CD14-positive monocyte (primary cell): Measurements from ENCODE around the gene NDRG3. TPM values are rescaled to one million over a fixed set of nuclear protein-coding genes. Genes with fewer than 3 reads are reported as not detected.

Source experiments
- DNase-seq, 3 donors: peaks; one replicate each; pipeline ENCODE4 v3.0.0-alpha.2; 2011 to 2022
- H2AFZ ChIP-seq: 2 replicates; pipeline ENCODE4 v1.6.0; 2012; ENCODE audit warnings: mild to moderate bottlenecking, low read depth, low read length, inconsistent platforms; ENCODE audit not compliant: insufficient read depth, poor library complexity, severe bottlenecking
- H3K27ac ChIP-seq, 2 donors: 1 replicate in 1 of 2; 2 replicates in 1 of 2; pipeline ENCODE4 v1.5.1; 2012 to 2013; ENCODE audit warnings: low read length in 2 of 2, control low read depth in 1 of 2, inconsistent platforms in 1 of 2, low read depth in 1 of 2, mild to moderate bottlenecking in 1 of 2
- H3K27me3 ChIP-seq, 2 donors: one replicate each; pipeline versions ENCODE4 v1.6.0 to v1.6.1; 2011 to 2013; ENCODE audit warnings: low read length in 2 of 2; ENCODE audit not compliant: control insufficient read depth in 2 of 2, insufficient read depth in 2 of 2
- H3K36me3 ChIP-seq, 2 donors: replicated peaks in 1 of 2; 1 replicate in 1 of 2; 2 replicates in 1 of 2; pipeline versions ENCODE4 v1.5.1 to v1.6.1; 2012 to 2013; ENCODE audit warnings: low read length in 2 of 2, control low read depth in 1 of 2, inconsistent platforms in 1 of 2, mild to moderate bottlenecking in 1 of 2; ENCODE audit not compliant: insufficient read depth in 2 of 2, control insufficient read depth in 1 of 2
- H3K4me1 ChIP-seq, 2 donors: 1 replicate in 1 of 2; 2 replicates in 1 of 2; pipeline versions ENCODE4 v1.5.1 to v1.6.1; 2012 to 2013; ENCODE audit warnings: low read length in 2 of 2, control low read depth in 1 of 2, inconsistent platforms in 1 of 2, mild to moderate bottlenecking in 1 of 2, moderate library complexity in 1 of 2; ENCODE audit not compliant: insufficient read depth in 2 of 2, control insufficient read depth in 1 of 2
- H3K4me2 ChIP-seq: replicated peaks from 2 replicates; pipeline ENCODE3; 2012; ENCODE audit warnings: low read length, moderate library complexity, mild to moderate bottlenecking; ENCODE audit not compliant: poor library complexity, severe bottlenecking; ENCODE audit errors: extremely low read depth
- H3K4me3 ChIP-seq, 3 experiments: fragments of 200-600 bp in 1 of 3; sonication (generic) in 1 of 3; replicated peaks in 1 of 3; 1 replicate in 2 of 3; 2 replicates in 1 of 3; pipeline ENCODE4 v1.5.1; 2011 to 2013; ENCODE audit warnings: low read length in 3 of 3, mild to moderate bottlenecking in 3 of 3, control low read depth in 2 of 3, low read depth in 2 of 3, inconsistent platforms in 1 of 3, moderate library complexity in 1 of 3
- H3K79me2 ChIP-seq: 2 replicates; pipeline ENCODE4 v1.6.0; 2012; ENCODE audit warnings: mild to moderate bottlenecking, control low read depth, inconsistent platforms, low read length, moderate library complexity; ENCODE audit not compliant: insufficient read depth
- H3K9ac ChIP-seq: 2 replicates; pipeline ENCODE4 v1.6.0; 2017; ENCODE audit warnings: low read length, mild to moderate bottlenecking; ENCODE audit not compliant: insufficient read depth, poor library complexity, severe bottlenecking
- H3K9me3 ChIP-seq, 2 donors: replicated peaks in 1 of 2; 1 replicate in 1 of 2; 2 replicates in 1 of 2; pipeline versions ENCODE4 v1.5.1 to v1.6.1; 2012 to 2013; ENCODE audit warnings: low read length in 2 of 2, control low read depth in 1 of 2; ENCODE audit not compliant: control insufficient read depth in 1 of 2, insufficient read depth in 1 of 2
- H4K20me1 ChIP-seq: 2 replicates; pipeline ENCODE4 v1.6.0; 2012; ENCODE audit warnings: mild to moderate bottlenecking, low read length, control low read depth, moderate library complexity; ENCODE audit not compliant: insufficient read depth
- H3K27ac Mint-ChIP-seq, 7 donors: one replicate each; pipeline ENCODE4 v1.8.0; 2020; ENCODE audit warnings: mild to moderate bottlenecking in 7 of 7, mixed read lengths in 7 of 7, moderate library complexity in 6 of 7, inconsistent platforms in 2 of 7
- H3K27me3 Mint-ChIP-seq, 3 donors: one replicate each; pipeline ENCODE4 v1.8.0; 2021 to 2022; ENCODE audit warnings: low read depth in 3 of 3, mild to moderate bottlenecking in 3 of 3, mixed read lengths in 3 of 3, moderate library complexity in 3 of 3, inconsistent platforms in 1 of 3
- H3K36me3 Mint-ChIP-seq, 2 donors: one replicate each; pipeline ENCODE4 v1.8.0; 2020; ENCODE audit warnings: mixed read lengths in 2 of 2, inconsistent platforms in 1 of 2, mild to moderate bottlenecking in 1 of 2
- H3K4me1 Mint-ChIP-seq: one replicate; pipeline ENCODE4 v1.8.0; 2020; ENCODE audit warnings: mild to moderate bottlenecking, mixed read lengths
- H3K4me3 Mint-ChIP-seq, 2 donors: one replicate each; pipeline ENCODE4 v1.8.0; 2020; ENCODE audit warnings: mild to moderate bottlenecking in 2 of 2, mixed read lengths in 2 of 2, moderate library complexity in 1 of 2
- H3K9me3 Mint-ChIP-seq, 7 donors: one replicate each; pipeline ENCODE4 v1.8.0; 2020 to 2022; ENCODE audit warnings: mixed read lengths in 7 of 7, mild to moderate bottlenecking in 6 of 7, moderate library complexity in 6 of 7, inconsistent platforms in 2 of 7
- WGBS: methylation state at CpG from one replicate; pipeline ENCODE4 v1.1.5; 2013; ENCODE audit warnings: missing lambda C conversion rate; ENCODE audit not compliant: insufficient coverage; 5-methylcytosine and 5-hydroxymethylcytosine counted together
- intact Hi-C, 2 donors: fragments of 100-400 bp; cut with micrococcal nuclease; formaldehyde crosslinking; loops; one replicate each; pipeline versions ENCODE4 v1.15.0 to v1.15.1; 2023
- polyA plus RNA-seq, 3 donors: library from polyadenylated mRNA; depleted of rRNA in 1 of 3; unstranded in 2 of 3; stranded (reverse) in 1 of 3; fragments of 300-500 nt in 2 of 3; fragments of >200 nt in 1 of 3; fragmentation: Illumina TruSeq in 2 of 3; gene quantifications; 1 replicate in 2 of 3; 2 replicates in 1 of 3; pipeline ENCODE4 v1.2.3, GENCODE V29; 2012 to 2021
- TF ChIP-seq, protein P1 (sequence below): fragments of 200-600 bp; IDR thresholded peaks from one replicate; pipeline ENCODE4 v1.8.0; 2022; ENCODE audit warnings: antibody characterized with exemption, mild to moderate bottlenecking

The NDRG3 gene
- polyA plus RNA-seq, 3 donors, result 16.0 to 23.2 (median 21.7) TPM

DNA sequence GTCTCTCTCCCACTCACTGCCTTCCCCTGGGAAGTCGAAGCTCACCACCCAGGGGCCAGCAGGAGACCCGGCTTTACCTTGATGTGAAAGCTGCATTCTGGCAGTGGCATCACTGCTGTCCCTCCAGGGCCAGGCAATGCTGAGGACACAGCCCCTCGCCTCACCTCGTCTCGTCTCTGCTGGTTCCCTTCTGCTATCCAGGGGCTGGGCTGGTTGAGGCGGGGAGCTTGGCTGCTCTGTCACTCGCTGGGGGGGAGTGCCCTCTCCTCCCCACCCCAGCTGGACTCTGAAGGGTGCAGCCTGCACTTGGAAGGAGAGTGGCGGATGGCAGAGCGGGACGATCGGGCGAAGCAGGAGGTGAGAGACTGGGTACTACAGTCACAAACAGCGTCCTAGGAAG lies 40.4 kb upstream of the NDRG3 start:
- Histone ChIP-seq H2AFZ (no peak overlapping the region), H3K36me3 (peaks cover 21 to 35% of the 10 kb centered on the region in 2 donors), H3K4me3 (no peak overlapping the region), H3K4me1 (no peaks in the 10 kb centered on the region), H4K20me1 (no peaks in the 10 kb centered on the region), H3K9ac (no peak overlapping the region), H3K27me3 (no peaks in the 10 kb centered on the region), H3K79me2 (no peaks in the 10 kb centered on the region), H3K4me2 (no peak overlapping the region), H3K9me3 (no peaks in the 10 kb centered on the region), H3K27ac (no peak overlapping the region)
- no peak for DNase-seq
- peaks cover 1 to 2% (median 2%) of the 10 kb centered on the region in 3 donors for H3K27me3 Mint-ChIP-seq
- 100% methylated on average over 7 of the region's 13 CpGs for WGBS
- H3K9me3 Mint-ChIP-seq, result no peaks in the 10 kb centered on the region
- no peak overlapping the region for H3K27ac Mint-ChIP-seq
- peaks cover 39 to 47% of the 10 kb centered on the region in 2 donors for H3K36me3 Mint-ChIP-seq
- TF ChIP-seq, protein P1, sequence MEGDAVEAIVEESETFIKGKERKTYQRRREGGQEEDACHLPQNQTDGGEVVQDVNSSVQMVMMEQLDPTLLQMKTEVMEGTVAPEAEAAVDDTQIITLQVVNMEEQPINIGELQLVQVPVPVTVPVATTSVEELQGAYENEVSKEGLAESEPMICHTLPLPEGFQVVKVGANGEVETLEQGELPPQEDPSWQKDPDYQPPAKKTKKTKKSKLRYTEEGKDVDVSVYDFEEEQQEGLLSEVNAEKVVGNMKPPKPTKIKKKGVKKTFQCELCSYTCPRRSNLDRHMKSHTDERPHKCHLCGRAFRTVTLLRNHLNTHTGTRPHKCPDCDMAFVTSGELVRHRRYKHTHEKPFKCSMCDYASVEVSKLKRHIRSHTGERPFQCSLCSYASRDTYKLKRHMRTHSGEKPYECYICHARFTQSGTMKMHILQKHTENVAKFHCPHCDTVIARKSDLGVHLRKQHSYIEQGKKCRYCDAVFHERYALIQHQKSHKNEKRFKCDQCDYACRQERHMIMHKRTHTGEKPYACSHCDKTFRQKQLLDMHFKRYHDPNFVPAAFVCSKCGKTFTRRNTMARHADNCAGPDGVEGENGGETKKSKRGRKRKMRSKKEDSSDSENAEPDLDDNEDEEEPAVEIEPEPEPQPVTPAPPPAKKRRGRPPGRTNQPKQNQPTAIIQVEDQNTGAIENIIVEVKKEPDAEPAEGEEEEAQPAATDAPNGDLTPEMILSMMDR, result no peak
- no peak overlapping the region for H3K4me3 Mint-ChIP-seq
- intact Hi-C loops, result no loop called here
- H3K4me1 Mint-ChIP-seq, result no peaks in the 10 kb centered on the region

DNA sequence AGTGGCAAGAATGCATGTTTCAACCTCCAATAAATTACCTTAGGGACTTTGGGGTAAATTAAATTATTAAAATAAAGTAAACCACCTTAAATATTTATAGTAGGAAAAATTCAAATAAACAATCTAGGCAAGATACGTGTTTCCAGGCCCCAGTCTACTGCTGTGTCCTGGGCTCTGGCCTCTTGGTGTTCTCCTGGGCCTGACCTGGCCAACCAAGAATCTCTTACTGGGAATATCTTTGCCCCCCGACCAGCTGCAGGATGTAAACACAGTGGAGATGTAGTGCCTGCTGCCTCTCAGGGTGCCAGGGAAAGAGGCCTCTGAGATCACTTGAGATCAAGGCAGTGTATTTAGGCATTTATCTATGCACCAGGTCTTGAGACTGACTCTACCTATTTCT lies 39.4 kb upstream of the NDRG3 start:
- intact Hi-C loops, result no loop called here
- no peak for DNase-seq
- H3K27me3 Mint-ChIP-seq, result peaks cover 1 to 2% (median 2%) of the 10 kb centered on the region in 3 donors
- 100% methylated on average over 1 of the region's 2 CpGs for WGBS
- Histone ChIP-seq H3K27ac (no peak overlapping the region), H3K27me3 (no peaks in the 10 kb centered on the region), H2AFZ (no peak overlapping the region), H3K4me3 (no peak overlapping the region), H4K20me1 (no peaks in the 10 kb centered on the region), H3K9ac (no peak overlapping the region), H3K9me3 (no peaks in the 10 kb centered on the region), H3K4me2 (no peak overlapping the region), H3K36me3 (peaks cover 21 to 35% of the 10 kb centered on the region in 2 donors), H3K4me1 (no peaks in the 10 kb centered on the region), H3K79me2 (no peaks in the 10 kb centered on the region)
- no peaks in the 10 kb centered on the region for H3K4me1 Mint-ChIP-seq
- H3K27ac Mint-ChIP-seq, result no peak overlapping the region
- H3K36me3 Mint-ChIP-seq, result peaks cover 39 to 44% of the 10 kb centered on the region in 2 donors
- no peaks in the 10 kb centered on the region for H3K9me3 Mint-ChIP-seq
- TF ChIP-seq, protein P1, result no peak
- H3K4me3 Mint-ChIP-seq, result no peak overlapping the region
